HG02938 (cell line): ENCODE measurements around the gene RCVRN.

ENCODE experiments used
- ATAC-seq: cut with Tn5 transposase; IDR thresholded peaks from one replicate; pipeline ENCODE4 v1.9.1; 2021; ENCODE audit warnings: mild to moderate bottlenecking, moderate library complexity; ENCODE audit not compliant: unreplicated experiment

RCVRN gene

GRCh38 chr17:9905078-9905415 is at the start of gene RCVRN:
TSS of gene RCVRN (minus strand) at chr17:9905271. CDS start at chr17:9905180, 91 bp downstream.
- no peak for ATAC-seq

- no peak for ATAC-seq
Measured at GRCh38 chr17:9953492-9953891, 48.4 kb upstream of the RCVRN start.

GRCh38 chr17:9951803-9952202 is 46.7 kb upstream of the RCVRN start:
- no peak for ATAC-seq

- ATAC-seq = no peak
Measured at GRCh38 chr17:9948928-9949327, 43.9 kb upstream of the RCVRN start.

- no peak for ATAC-seq
Measured at GRCh38 chr17:9944704-9945103, 39.6 kb upstream of the RCVRN start.

- ATAC-seq = no peak
Measured at GRCh38 chr17:9943343-9943742, 38.3 kb upstream of the RCVRN start.

GRCh38 chr17:9942885-9943284 is 37.8 kb upstream of the RCVRN start:
- no peak for ATAC-seq

- no peak for ATAC-seq
Measured at GRCh38 chr17:9941305-9941704, 36.2 kb upstream of the RCVRN start.

- ATAC-seq = no peak
Measured at GRCh38 chr17:9940841-9941240, 35.8 kb upstream of the RCVRN start.

- no peak for ATAC-seq
Measured at GRCh38 chr17:9938764-9939163, 33.7 kb upstream of the RCVRN start.

- no peak for ATAC-seq
Measured at GRCh38 chr17:9937901-9938300, 32.8 kb upstream of the RCVRN start.

- ATAC-seq = no peak
Measured at GRCh38 chr17:9937241-9937761, 32.2 kb upstream of the RCVRN start.

GRCh38 chr17:9936095-9936494 is 31.0 kb upstream of the RCVRN start:
- no peak for ATAC-seq

GRCh38 chr17:9935408-9935807 is 30.3 kb upstream of the RCVRN start:
- ATAC-seq = no peak

GRCh38 chr17:9934331-9934730 is 29.3 kb upstream of the RCVRN start:
- ATAC-seq = no peak

GRCh38 chr17:9932491-9932890 is 27.4 kb upstream of the RCVRN start:
- no peak for ATAC-seq

- ATAC-seq = no peak
Measured at GRCh38 chr17:9931144-9931741, 26.2 kb upstream of the RCVRN start.

GRCh38 chr17:9929871-9930270 is 24.8 kb upstream of the RCVRN start:
- ATAC-seq = no peak

- no peak for ATAC-seq
Measured at GRCh38 chr17:9928601-9929333, 23.7 kb upstream of the RCVRN start.

- ATAC-seq = no peak
Measured at GRCh38 chr17:9926150-9926804, 21.2 kb upstream of the RCVRN start.

- ATAC-seq = no peak
Measured at GRCh38 chr17:9925457-9925856, 20.4 kb upstream of the RCVRN start.

- ATAC-seq = peak; percentile 63
Measured at GRCh38 chr17:9924735-9925191, 19.7 kb upstream of the RCVRN start.
